ENCODE results near the gene EBF4.
A peak's percentile ranks its signal among the peaks of the same experiment; 100 is the strongest.

The EBF4 gene

GRCh38 chr20:2698912-2699311 lies 6.3 kb downstream of the EBF4 start:
- no peaks in the 10 kb centered on the region for H3K79me1 ChIP-seq (ENCODE audit: low read length)
- H3K4me1 ChIP-seq (ENCODE audit: control insufficient read depth, low read depth, low read length): no peaks in the 10 kb centered on the region
- H3K36me3 ChIP-seq (ENCODE audit: control insufficient read depth, insufficient read depth, low read length): no peaks in the 10 kb centered on the region
- no peak overlapping the region for H3K9ac ChIP-seq (ENCODE audit: low read length)
- H4K8ac ChIP-seq (ENCODE audit: low read depth, low read length): no peak overlapping the region
- H2BK15ac ChIP-seq (replicated peaks; ENCODE audit: low read depth): no peak overlapping the region
- H3K4ac ChIP-seq (ENCODE audit: low read depth, low read length): no peak overlapping the region
- no peak overlapping the region for H4K5ac ChIP-seq (ENCODE audit: low read length)
- no peak overlapping the region for H2BK5ac ChIP-seq (ENCODE audit: low read length)
- no peak overlapping the region for H2AK5ac ChIP-seq (ENCODE audit: low read length)
- H3K27me3 ChIP-seq (ENCODE audit: insufficient read depth, low read length, poor library complexity): peaks cover 27% of the 10 kb centered on the region
- no peak overlapping the region for H2BK120ac ChIP-seq (ENCODE audit: low read depth, low read length)
- H3K18ac ChIP-seq (ENCODE audit: low read length): no peak overlapping the region
- no peak for DNase-seq
- H3K4me2 ChIP-seq (ENCODE audit: low read length): no peak overlapping the region
- H3K79me2 ChIP-seq (ENCODE audit: control insufficient read depth, insufficient read depth, low read length): no peaks in the 10 kb centered on the region
- H3K27ac ChIP-seq (ENCODE audit: low read depth, low read length): no peak overlapping the region
- H3K4me3 ChIP-seq (ENCODE audit: low read length): no peak overlapping the region
- no CpG with 5 or more reads among the region's 4 CpGs for WGBS (ENCODE audit: extremely low coverage, insufficient coverage, low lambda C conversion rate)
- no peak overlapping the region for H3K23ac ChIP-seq (ENCODE audit: low read length)
- H3K56ac ChIP-seq (ENCODE audit: low read length): no peak overlapping the region

GRCh38 chr20:2699775-2700413 lies 7.3 kb downstream of the EBF4 start:
- Histone ChIP-seq H3K4me2 (ENCODE audit: low read length) (no peak overlapping the region), H4K5ac (ENCODE audit: low read length) (no peak overlapping the region), H3K18ac (ENCODE audit: low read length) (no peak overlapping the region), H2BK15ac (replicated peaks; ENCODE audit: low read depth) (no peak overlapping the region), H3K4ac (ENCODE audit: low read depth, low read length) (no peak overlapping the region), H3K4me1 (ENCODE audit: control insufficient read depth, low read depth, low read length) (no peaks in the 10 kb centered on the region), H3K27ac (ENCODE audit: low read depth, low read length) (no peak overlapping the region), H3K23ac (ENCODE audit: low read length) (no peak overlapping the region), H3K27me3 (ENCODE audit: insufficient read depth, low read length, poor library complexity) (peaks cover 19% of the 10 kb centered on the region), H3K36me3 (ENCODE audit: control insufficient read depth, insufficient read depth, low read length) (no peaks in the 10 kb centered on the region), H3K79me2 (ENCODE audit: control insufficient read depth, insufficient read depth, low read length) (no peaks in the 10 kb centered on the region), H4K8ac (ENCODE audit: low read depth, low read length) (no peak overlapping the region), H2BK5ac (ENCODE audit: low read length) (no peak overlapping the region), H2BK120ac (ENCODE audit: low read depth, low read length) (no peak overlapping the region), H3K56ac (ENCODE audit: low read length) (no peak overlapping the region), H2AK5ac (ENCODE audit: low read length) (no peak overlapping the region), H3K4me3 (ENCODE audit: low read length) (no peak overlapping the region), H3K79me1 (ENCODE audit: low read length) (no peaks in the 10 kb centered on the region), H3K9ac (ENCODE audit: low read length) (no peak overlapping the region)
- no CpG with 5 or more reads among the region's 5 CpGs for WGBS (ENCODE audit: extremely low coverage, insufficient coverage, low lambda C conversion rate)
- DNase-seq: no peak

DNA sequence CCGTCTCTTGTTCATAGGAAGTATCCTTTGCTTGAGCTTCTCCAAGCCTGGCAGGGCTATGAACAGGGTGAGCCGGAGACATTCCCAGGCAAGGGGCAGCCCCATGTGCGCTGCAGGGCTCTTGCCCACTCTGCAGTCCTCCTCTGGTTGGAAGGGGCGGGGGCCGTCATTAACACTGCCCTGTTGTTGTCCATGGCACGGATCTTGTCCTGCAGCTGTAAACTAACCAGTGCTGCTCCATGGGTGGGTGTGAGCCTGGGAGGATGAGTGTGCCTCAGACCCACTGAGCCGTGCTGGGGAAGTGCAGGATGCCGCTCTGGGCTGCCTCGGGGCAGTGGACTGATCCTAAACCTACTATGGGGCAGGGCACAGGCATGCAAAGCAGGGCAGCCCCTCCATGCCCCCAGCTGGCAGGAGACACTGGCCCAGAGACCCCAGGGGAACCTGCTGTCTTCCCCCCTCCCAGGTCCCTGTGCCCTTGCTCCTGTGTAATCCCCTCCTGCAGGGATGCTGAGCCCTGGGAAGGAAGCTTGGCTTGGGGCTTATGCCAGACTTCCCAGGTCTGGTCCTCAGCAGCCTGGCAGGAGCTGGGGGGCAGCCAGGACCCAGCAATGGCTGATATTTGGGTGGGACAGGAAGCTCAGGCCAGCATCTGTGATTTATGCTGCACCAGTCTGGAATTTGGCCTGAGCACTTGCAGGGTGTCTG lies 8.5 kb downstream of the EBF4 start:
- no peaks in the 10 kb centered on the region for H3K79me1 ChIP-seq (ENCODE audit: low read length)
- no peak overlapping the region for H3K4me3 ChIP-seq (ENCODE audit: low read length)
- no peak overlapping the region for H3K23ac ChIP-seq (ENCODE audit: low read length)
- H4K8ac ChIP-seq (ENCODE audit: low read depth, low read length): no peak overlapping the region
- no peak for DNase-seq
- no peak overlapping the region for H3K4me2 ChIP-seq (ENCODE audit: low read length)
- no peaks in the 10 kb centered on the region for H3K4me1 ChIP-seq (ENCODE audit: control insufficient read depth, low read depth, low read length)
- H3K56ac ChIP-seq (ENCODE audit: low read length): no peak overlapping the region
- no peaks in the 10 kb centered on the region for H3K36me3 ChIP-seq (ENCODE audit: control insufficient read depth, insufficient read depth, low read length)
- no peaks in the 10 kb centered on the region for H3K79me2 ChIP-seq (ENCODE audit: control insufficient read depth, insufficient read depth, low read length)
- no peak overlapping the region for H3K4ac ChIP-seq (ENCODE audit: low read depth, low read length)
- H4K5ac ChIP-seq (ENCODE audit: low read length): no peak overlapping the region
- H2AK5ac ChIP-seq (ENCODE audit: low read length): no peak overlapping the region
- no peak overlapping the region for H3K27ac ChIP-seq (ENCODE audit: low read depth, low read length)
- no CpG with 5 or more reads among the region's 9 CpGs for WGBS (ENCODE audit: extremely low coverage, insufficient coverage, low lambda C conversion rate)
- no peak overlapping the region for H2BK5ac ChIP-seq (ENCODE audit: low read length)
- no peak overlapping the region for H3K9ac ChIP-seq (ENCODE audit: low read length)
- H2BK120ac ChIP-seq (ENCODE audit: low read depth, low read length): no peak overlapping the region
- peaks cover 8% of the 10 kb centered on the region for H3K27me3 ChIP-seq (ENCODE audit: insufficient read depth, low read length, poor library complexity)
- H3K18ac ChIP-seq (ENCODE audit: low read length): no peak overlapping the region
- no peak overlapping the region for H2BK15ac ChIP-seq (replicated peaks; ENCODE audit: low read depth)

DNA sequence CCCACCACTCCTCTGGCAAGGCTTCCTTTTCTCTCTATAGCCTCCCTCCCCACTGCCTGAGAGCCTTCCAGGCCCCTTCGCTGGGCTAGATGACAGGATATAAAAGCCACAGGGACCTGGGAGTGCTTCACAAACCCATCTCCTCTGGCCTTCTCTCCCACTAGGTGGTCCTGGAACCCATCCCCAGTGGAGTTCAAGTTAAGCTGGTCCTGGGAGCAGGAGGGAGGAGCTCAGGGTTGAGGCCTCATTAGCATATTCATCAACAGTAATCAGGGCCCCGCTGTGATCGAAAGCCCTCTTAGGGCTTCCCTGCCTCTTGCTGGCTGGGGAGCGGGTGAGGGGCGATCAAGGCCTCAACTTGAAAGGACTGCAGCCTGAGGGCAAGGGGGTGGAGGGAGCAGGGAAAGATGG lies 9.1 kb downstream of the EBF4 start:
- no peak overlapping the region for H2BK120ac ChIP-seq (ENCODE audit: low read depth, low read length)
- H4K5ac ChIP-seq (ENCODE audit: low read length): no peak overlapping the region
- peak; percentile 79 for DNase-seq
- H4K8ac ChIP-seq (ENCODE audit: low read depth, low read length): no peak overlapping the region
- no peak overlapping the region for H3K4me2 ChIP-seq (ENCODE audit: low read length)
- H3K79me2 ChIP-seq (ENCODE audit: control insufficient read depth, insufficient read depth, low read length): no peaks in the 10 kb centered on the region
- no peak overlapping the region for H3K9ac ChIP-seq (ENCODE audit: low read length)
- H3K23ac ChIP-seq (ENCODE audit: low read length): no peak overlapping the region
- no peak overlapping the region for H3K18ac ChIP-seq (ENCODE audit: low read length)
- no peak overlapping the region for H2BK15ac ChIP-seq (replicated peaks; ENCODE audit: low read depth)
- H3K4ac ChIP-seq (ENCODE audit: low read depth, low read length): no peak overlapping the region
- no peak overlapping the region for H3K27ac ChIP-seq (ENCODE audit: low read depth, low read length)
- no peaks in the 10 kb centered on the region for H3K4me1 ChIP-seq (ENCODE audit: control insufficient read depth, low read depth, low read length)
- H3K56ac ChIP-seq (ENCODE audit: low read length): no peak overlapping the region
- no peaks in the 10 kb centered on the region for H3K79me1 ChIP-seq (ENCODE audit: low read length)
- H3K27me3 ChIP-seq (ENCODE audit: insufficient read depth, low read length, poor library complexity): peaks cover 5% of the 10 kb centered on the region
- H3K36me3 ChIP-seq (ENCODE audit: control insufficient read depth, insufficient read depth, low read length): no peaks in the 10 kb centered on the region
- H2BK5ac ChIP-seq (ENCODE audit: low read length): no peak overlapping the region
- WGBS (ENCODE audit: extremely low coverage, insufficient coverage, low lambda C conversion rate): no CpG with 5 or more reads among the region's 5 CpGs
- H3K4me3 ChIP-seq (ENCODE audit: low read length): no peak overlapping the region
- no peak overlapping the region for H2AK5ac ChIP-seq (ENCODE audit: low read length)

- H4K8ac ChIP-seq (ENCODE audit: low read depth, low read length): no peak overlapping the region
- no peak overlapping the region for H2BK5ac ChIP-seq (ENCODE audit: low read length)
- peaks cover 2% of the 10 kb centered on the region for H3K27me3 ChIP-seq (ENCODE audit: insufficient read depth, low read length, poor library complexity)
- H2AK5ac ChIP-seq (ENCODE audit: low read length): no peak overlapping the region
- H3K4me1 ChIP-seq (ENCODE audit: control insufficient read depth, low read depth, low read length): no peaks in the 10 kb centered on the region
- H3K36me3 ChIP-seq (ENCODE audit: control insufficient read depth, insufficient read depth, low read length): no peaks in the 10 kb centered on the region
- H3K23ac ChIP-seq (ENCODE audit: low read length): no peak overlapping the region
- DNase-seq: no peak
- no peak overlapping the region for H2BK15ac ChIP-seq (replicated peaks; ENCODE audit: low read depth)
- no peak overlapping the region for H2BK120ac ChIP-seq (ENCODE audit: low read depth, low read length)
- H3K9ac ChIP-seq (ENCODE audit: low read length): no peak overlapping the region
- no peaks in the 10 kb centered on the region for H3K79me1 ChIP-seq (ENCODE audit: low read length)
- no CpG with 5 or more reads among the region's 8 CpGs for WGBS (ENCODE audit: extremely low coverage, insufficient coverage, low lambda C conversion rate)
- H3K4ac ChIP-seq (ENCODE audit: low read depth, low read length): no peak overlapping the region
- no peak overlapping the region for H3K27ac ChIP-seq (ENCODE audit: low read depth, low read length)
- H4K5ac ChIP-seq (ENCODE audit: low read length): no peak overlapping the region
- H3K79me2 ChIP-seq (ENCODE audit: control insufficient read depth, insufficient read depth, low read length): no peaks in the 10 kb centered on the region
- no peak overlapping the region for H3K56ac ChIP-seq (ENCODE audit: low read length)
- H3K4me2 ChIP-seq (ENCODE audit: low read length): no peak overlapping the region
- no peak overlapping the region for H3K4me3 ChIP-seq (ENCODE audit: low read length)
- H3K18ac ChIP-seq (ENCODE audit: low read length): no peak overlapping the region
Measured at GRCh38 chr20:2703716-2704475, 11.3 kb downstream of the EBF4 start.
